OCI-LY7 (cell line): ENCODE measurements around the gene MUC15. TPM values are rescaled to one million over a fixed set of nuclear protein-coding genes. Genes with fewer than 3 reads are reported as not detected.

ENCODE experiments used
- BruUV-seq: library from RNA; stranded (reverse); fragments of 400-500 nt; replicated peaks from 2 replicates; lab custom pipeline; 2021; lab: Mats Ljungman, UMichigan
- CTCF ChIA-PET: fragments of 300-600 bp; sonication (Branson Sonifier 250); formaldehyde crosslinking; loops from one replicate; lab custom pipeline; 2022; ENCODE audit warnings: antibody characterized with exemption; ENCODE audit not compliant: unreplicated experiment; lab: Charles Lee
- POLR2A ChIA-PET: fragments of 300-600 bp; sonication (Branson Sonifier 250); formaldehyde crosslinking; loops from one replicate; lab custom pipeline; 2022; ENCODE audit warnings: antibody characterized with exemption; lab: Charles Lee
- DNase-seq: peaks from one replicate; pipeline ENCODE4 v3.0.0-alpha.2; 2015; ENCODE audit warnings: low spot score
- H2AFZ ChIP-seq: fragments of 200-600 bp; sonication (generic), shearing (Covaris generic); 2 replicates; pipeline ENCODE4 v1.6.1; 2014; ENCODE audit warnings: mild to moderate bottlenecking, antibody characterized with exemption, low read length, moderate library complexity
- H3K27ac ChIP-seq: fragments of 200-600 bp; sonication (generic); 2 replicates; pipeline ENCODE4 v1.5.1; 2014; ENCODE audit warnings: mixed run types, low read depth, mild to moderate bottlenecking, moderate library complexity, low read length, inconsistent platforms; ENCODE audit not compliant: poor library complexity, severe bottlenecking
- H3K36me3 ChIP-seq: fragments of 200-600 bp; sonication (generic); 2 replicates; pipeline ENCODE4 v1.6.1; 2014; ENCODE audit warnings: mild to moderate bottlenecking, antibody characterized with exemption, low read length, moderate library complexity, mixed read lengths; ENCODE audit not compliant: insufficient read depth
- H3K4me1 ChIP-seq: fragments of 200-600 bp; sonication (generic); 2 replicates; pipeline ENCODE4 v1.5.1; 2014; ENCODE audit warnings: mild to moderate bottlenecking, low read length; ENCODE audit not compliant: insufficient read depth, poor library complexity, severe bottlenecking
- H3K4me2 ChIP-seq: fragments of 200-600 bp; sonication (generic); 2 replicates; pipeline ENCODE4 v1.6.1; 2014; ENCODE audit warnings: mild to moderate bottlenecking, low read length
- H3K4me3 ChIP-seq: fragments of 200-600 bp; sonication (generic); 2 replicates; pipeline ENCODE4 v1.5.1; 2014; ENCODE audit warnings: mild to moderate bottlenecking, low read depth, low read length; ENCODE audit not compliant: poor library complexity, severe bottlenecking
- H3K79me2 ChIP-seq: fragments of 200-600 bp; sonication (generic); 2 replicates; pipeline ENCODE4 v1.6.1; 2016; ENCODE audit warnings: low read depth, mild to moderate bottlenecking, low read length, moderate library complexity, mixed read lengths; ENCODE audit not compliant: insufficient read depth
- H3K9me2 ChIP-seq: fragments of 200-600 bp; sonication (generic); 2 replicates; pipeline ENCODE4 v1.6.1; 2016; ENCODE audit warnings: mild to moderate bottlenecking, low read length, mixed read lengths; ENCODE audit not compliant: insufficient read depth
- H3K9me3 ChIP-seq: fragments of 200-600 bp; sonication (generic); 2 replicates; pipeline ENCODE4 v1.6.1; 2014; ENCODE audit warnings: mild to moderate bottlenecking, mixed run types, low read length, mixed read lengths
- H4K20me1 ChIP-seq: fragments of 200-600 bp; sonication (generic); 2 replicates; pipeline ENCODE4 v1.6.1; 2014; ENCODE audit warnings: mild to moderate bottlenecking, antibody characterized with exemption, low read length, moderate library complexity, mixed read lengths; ENCODE audit not compliant: insufficient read depth
- EZH2phosphoT487 ChIP-seq: fragments of 200-600 bp; sonication (generic); IDR thresholded peaks from 2 replicates; pipeline ENCODE4 v1.6.1; 2018; ENCODE audit warnings: low read depth, borderline replicate concordance, mild to moderate bottlenecking, mixed run types, antibody characterized with exemption, low read length, moderate library complexity, mixed read lengths
- intact Hi-C: fragments of 100-400 bp; cut with micrococcal nuclease; formaldehyde crosslinking; loops from one replicate; pipeline ENCODE4 v1.10.0; 2022; ENCODE audit not compliant: unreplicated experiment
- total RNA-seq, 2 experiments: library from RNA; depleted of rRNA in 1 of 2; stranded (reverse); fragments of >200 nt in 1 of 2; shearing (Covaris generic) in 1 of 2; gene quantifications; 2 replicates each; pipeline ENCODE4 v1.2.3, GENCODE V29; 2014 to 2022
- TF ChIP-seq, protein P1 (sequence below): fragments of 200-600 bp; sonication (generic); conservative IDR thresholded peaks from 2 replicates; pipeline ENCODE4 v1.5.1; 2014; ENCODE audit warnings: mild to moderate bottlenecking, antibody characterized with exemption, low read length, moderate library complexity, mixed read lengths

Gene MUC15
- total RNA-seq, 2 experiments from 2014 or later: not detected

DNA sequence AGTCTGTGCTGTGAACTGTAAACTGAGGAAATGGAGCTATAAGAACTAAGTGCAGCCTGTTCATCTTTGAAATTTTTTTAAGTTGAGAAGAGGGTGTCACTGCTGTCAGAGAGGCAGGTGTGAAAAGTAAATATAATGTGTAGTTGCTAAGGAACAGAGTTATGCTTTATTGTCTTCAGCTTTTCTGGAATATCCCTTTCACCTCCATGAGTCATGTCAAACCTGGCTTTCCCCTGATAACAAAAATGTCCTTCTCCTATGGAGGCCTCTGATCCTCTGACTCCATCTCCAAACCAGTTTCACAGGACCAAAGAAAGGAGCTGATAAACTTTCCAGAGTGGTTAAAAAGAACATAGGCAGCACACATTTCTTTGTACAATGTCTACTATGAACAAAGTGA, 12.8 kb upstream of the MUC15 start:
- Histone ChIP-seq H3K9me3 (no peaks in the 10 kb centered on the region), H4K20me1 (no peaks in the 10 kb centered on the region), H3K9me2 (no peaks in the 10 kb centered on the region), H3K4me1 (no peaks in the 10 kb centered on the region), H3K36me3 (no peaks in the 10 kb centered on the region), H2AFZ (no peak overlapping the region), H3K4me2 (no peak overlapping the region), H3K4me3 (no peak overlapping the region), H3K27ac (no peak overlapping the region), H3K79me2 (no peaks in the 10 kb centered on the region)
- no peak for DNase-seq
- ChIA-PET POLR2A (interaction anchor here (0.6 to 0.7 kb wide), 3 partner anchors 31 to 570 kb away, joined by 3 to 4 read pairs (median 3); no protein-coding TSS in a partner anchor), CTCF (no interaction called here)
- intact Hi-C loops: no loop called here
- no TSS peak for BruUV-seq
- TF ChIP-seq, protein P1, sequence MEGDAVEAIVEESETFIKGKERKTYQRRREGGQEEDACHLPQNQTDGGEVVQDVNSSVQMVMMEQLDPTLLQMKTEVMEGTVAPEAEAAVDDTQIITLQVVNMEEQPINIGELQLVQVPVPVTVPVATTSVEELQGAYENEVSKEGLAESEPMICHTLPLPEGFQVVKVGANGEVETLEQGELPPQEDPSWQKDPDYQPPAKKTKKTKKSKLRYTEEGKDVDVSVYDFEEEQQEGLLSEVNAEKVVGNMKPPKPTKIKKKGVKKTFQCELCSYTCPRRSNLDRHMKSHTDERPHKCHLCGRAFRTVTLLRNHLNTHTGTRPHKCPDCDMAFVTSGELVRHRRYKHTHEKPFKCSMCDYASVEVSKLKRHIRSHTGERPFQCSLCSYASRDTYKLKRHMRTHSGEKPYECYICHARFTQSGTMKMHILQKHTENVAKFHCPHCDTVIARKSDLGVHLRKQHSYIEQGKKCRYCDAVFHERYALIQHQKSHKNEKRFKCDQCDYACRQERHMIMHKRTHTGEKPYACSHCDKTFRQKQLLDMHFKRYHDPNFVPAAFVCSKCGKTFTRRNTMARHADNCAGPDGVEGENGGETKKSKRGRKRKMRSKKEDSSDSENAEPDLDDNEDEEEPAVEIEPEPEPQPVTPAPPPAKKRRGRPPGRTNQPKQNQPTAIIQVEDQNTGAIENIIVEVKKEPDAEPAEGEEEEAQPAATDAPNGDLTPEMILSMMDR: no peak
- TF ChIP-seq EZH2phosphoT487: no peak

GRCh38 chr11:26583550-26583949, 11.5 kb upstream of the MUC15 start:
- CTCF ChIA-PET: no interaction called here

GRCh38 chr11:26580929-26581328, 8.9 kb upstream of the MUC15 start:
- H3K4me2 ChIP-seq: no peak overlapping the region
- H3K4me1 ChIP-seq: no peaks in the 10 kb centered on the region
- no peak for TF ChIP-seq EZH2phosphoT487
- TF ChIP-seq, protein P1: no peak
- H3K9me2 ChIP-seq: no peaks in the 10 kb centered on the region
- no peaks in the 10 kb centered on the region for H4K20me1 ChIP-seq
- ChIA-PET CTCF (no interaction called here), POLR2A (interaction anchor here (0.6 kb wide), 1 partner anchor 35 kb away, joined by 3 read pairs; no protein-coding TSS in a partner anchor)
- DNase-seq: no peak
- H2AFZ ChIP-seq: no peak overlapping the region
- H3K4me3 ChIP-seq: no peak overlapping the region
- H3K9me3 ChIP-seq: no peaks in the 10 kb centered on the region
- H3K79me2 ChIP-seq: no peaks in the 10 kb centered on the region
- no peak overlapping the region for H3K27ac ChIP-seq
- no peaks in the 10 kb centered on the region for H3K36me3 ChIP-seq
- no TSS peak for BruUV-seq
- intact Hi-C loops: no loop called here

More at GRCh38 chr11:26583550-26583949, 11.5 kb upstream of the MUC15 start:
- POLR2A ChIA-PET: no interaction called here
- H3K4me2 ChIP-seq: no peak overlapping the region
- no peak overlapping the region for H3K4me3 ChIP-seq
- no peaks in the 10 kb centered on the region for H3K79me2 ChIP-seq
- H3K27ac ChIP-seq: no peak overlapping the region
- H4K20me1 ChIP-seq: no peaks in the 10 kb centered on the region
- H3K36me3 ChIP-seq: no peaks in the 10 kb centered on the region
- H3K9me2 ChIP-seq: no peaks in the 10 kb centered on the region
- no peaks in the 10 kb centered on the region for H3K9me3 ChIP-seq
- no peak overlapping the region for H2AFZ ChIP-seq
- no peaks in the 10 kb centered on the region for H3K4me1 ChIP-seq
- BruUV-seq: no TSS peak
- DNase-seq: no peak
- no peak for TF ChIP-seq EZH2phosphoT487
- TF ChIP-seq, protein P1: no peak
- intact Hi-C loops: no loop called here
